ENCODE results near the gene GMCL2.

- TF ChIP-seq EP300 (IDR thresholded peaks at IDR 0.05), result no peak
- TF ChIP-seq, protein P1, sequence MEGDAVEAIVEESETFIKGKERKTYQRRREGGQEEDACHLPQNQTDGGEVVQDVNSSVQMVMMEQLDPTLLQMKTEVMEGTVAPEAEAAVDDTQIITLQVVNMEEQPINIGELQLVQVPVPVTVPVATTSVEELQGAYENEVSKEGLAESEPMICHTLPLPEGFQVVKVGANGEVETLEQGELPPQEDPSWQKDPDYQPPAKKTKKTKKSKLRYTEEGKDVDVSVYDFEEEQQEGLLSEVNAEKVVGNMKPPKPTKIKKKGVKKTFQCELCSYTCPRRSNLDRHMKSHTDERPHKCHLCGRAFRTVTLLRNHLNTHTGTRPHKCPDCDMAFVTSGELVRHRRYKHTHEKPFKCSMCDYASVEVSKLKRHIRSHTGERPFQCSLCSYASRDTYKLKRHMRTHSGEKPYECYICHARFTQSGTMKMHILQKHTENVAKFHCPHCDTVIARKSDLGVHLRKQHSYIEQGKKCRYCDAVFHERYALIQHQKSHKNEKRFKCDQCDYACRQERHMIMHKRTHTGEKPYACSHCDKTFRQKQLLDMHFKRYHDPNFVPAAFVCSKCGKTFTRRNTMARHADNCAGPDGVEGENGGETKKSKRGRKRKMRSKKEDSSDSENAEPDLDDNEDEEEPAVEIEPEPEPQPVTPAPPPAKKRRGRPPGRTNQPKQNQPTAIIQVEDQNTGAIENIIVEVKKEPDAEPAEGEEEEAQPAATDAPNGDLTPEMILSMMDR (IDR thresholded peaks at IDR 0.05), result no peak
- TF ChIP-seq POLR2A (IDR thresholded peaks at IDR 0.05), result no peak
These were observed 49.2 kb downstream of the GMCL2 start for GRCh38 chr5:178137991-178138390.

Data from ovary (tissue), 3 donors.